HG02642 (cell line): ENCODE measurements around the gene RUSC1.
A peak's percentile ranks its signal among the peaks of the same experiment; 100 is the strongest.

Source experiments
- ATAC-seq: cut with Tn5 transposase; IDR thresholded peaks from one replicate; pipeline ENCODE4 v1.9.1; 2021; ENCODE audit warnings: mild to moderate bottlenecking; ENCODE audit not compliant: unreplicated experiment, poor library complexity

RUSC1 gene

DNA sequence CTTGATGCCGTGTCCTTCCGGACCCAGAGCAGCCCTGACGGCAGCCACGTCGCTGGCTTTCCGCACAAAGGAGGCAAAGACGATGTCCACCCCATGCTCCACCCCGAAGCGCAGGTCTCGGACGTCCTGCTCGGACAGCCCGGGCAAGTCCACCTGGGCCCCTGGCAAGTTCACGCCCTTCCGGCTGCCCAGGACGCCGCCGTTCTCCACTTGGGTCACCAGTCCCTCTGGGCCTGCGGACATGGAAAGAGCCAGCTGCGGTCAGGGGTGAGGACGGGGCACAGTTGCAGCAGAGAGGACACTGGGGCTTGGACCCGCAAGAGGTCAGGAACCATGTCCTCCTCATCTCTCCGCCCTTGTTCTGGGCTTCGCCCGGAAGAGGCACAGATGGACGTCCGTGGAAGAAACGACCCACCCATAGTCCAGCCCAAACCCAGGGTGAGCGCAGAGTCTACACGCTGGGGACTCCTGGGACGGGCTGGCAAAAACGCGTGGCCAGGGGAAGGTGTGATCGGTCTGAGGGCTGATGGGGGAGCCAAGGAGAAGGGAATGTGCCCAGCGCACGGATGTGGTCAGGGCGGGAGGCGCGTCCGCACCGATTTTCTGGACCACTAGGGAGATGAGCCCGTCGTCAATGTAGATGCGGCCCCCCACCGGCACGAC, 26.0 kb upstream of the RUSC1 start:
- ATAC-seq = no peak

DNA sequence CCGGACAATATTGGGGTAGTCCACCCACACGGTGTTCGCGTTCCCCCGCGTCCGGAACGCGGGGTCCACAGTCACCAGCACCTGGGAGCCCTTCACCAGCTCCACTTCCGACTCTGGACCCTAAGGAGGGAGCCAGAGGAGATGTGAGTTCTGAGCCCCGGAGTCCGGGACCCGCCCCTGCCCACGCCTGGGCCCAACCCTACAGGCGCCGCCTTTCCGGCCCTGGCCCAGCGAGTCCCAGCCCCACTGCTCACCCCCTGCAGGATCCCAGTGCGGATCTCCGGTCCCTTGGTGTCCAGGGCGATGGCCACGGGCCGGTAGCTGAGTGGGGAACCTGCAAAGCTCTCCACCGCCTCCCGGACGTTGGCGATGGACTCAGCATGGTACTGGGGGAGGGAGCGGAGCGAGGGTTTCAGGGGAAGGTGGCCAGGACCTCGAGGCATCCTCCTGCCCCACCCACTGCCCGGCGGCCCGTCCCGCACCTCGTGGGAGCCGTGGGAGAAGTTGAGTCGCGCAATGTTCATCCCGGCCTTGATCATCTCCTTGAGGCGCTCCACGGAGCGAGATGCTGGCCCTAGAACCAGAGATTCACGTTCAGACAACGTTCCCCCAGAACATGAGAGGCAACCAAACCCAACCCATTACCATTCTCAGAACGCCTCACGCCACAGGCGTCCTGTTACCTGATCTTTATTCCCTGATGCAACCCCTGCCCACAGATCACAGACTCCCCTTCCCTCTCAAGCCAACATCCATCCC, 25.3 kb upstream of the RUSC1 start:
- ATAC-seq = no peak

DNA sequence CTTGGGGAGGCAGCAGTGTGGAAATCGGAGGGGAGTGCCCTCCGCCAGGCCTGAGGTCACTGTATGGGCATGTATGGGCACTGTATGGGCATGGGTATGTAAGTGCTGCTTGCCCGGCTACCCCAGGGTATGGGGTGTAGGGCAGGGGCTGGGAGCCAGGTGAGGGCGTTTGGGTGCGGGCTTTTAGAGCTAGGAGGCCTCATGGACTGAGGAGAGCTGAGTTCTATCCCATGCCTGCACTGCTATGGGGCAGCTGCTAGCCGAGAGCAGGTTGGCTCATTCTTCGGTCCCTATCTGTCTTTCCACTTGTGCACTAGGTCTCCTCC, 24.8 kb upstream of the RUSC1 start:
- no peak for ATAC-seq

DNA sequence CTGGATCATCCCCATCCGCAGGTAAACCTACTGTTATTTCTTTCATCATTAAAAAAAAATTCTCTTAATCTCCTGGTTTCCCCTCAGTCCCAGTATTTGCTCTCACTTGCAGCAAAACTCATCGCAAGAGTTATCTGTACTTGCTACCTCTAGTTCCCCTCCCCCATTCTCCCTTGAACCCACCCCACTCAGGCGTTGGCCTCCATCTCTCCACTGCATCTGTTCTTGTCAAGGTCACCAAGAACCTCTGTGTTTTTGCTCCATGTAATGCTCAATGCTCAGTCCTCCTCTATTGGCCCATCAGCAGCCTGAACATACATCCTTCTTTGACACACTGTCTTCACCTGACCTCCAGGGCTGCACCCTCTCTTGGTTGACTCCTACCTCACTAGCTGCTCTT, 24.0 kb upstream of the RUSC1 start:
- ATAC-seq = no peak

DNA sequence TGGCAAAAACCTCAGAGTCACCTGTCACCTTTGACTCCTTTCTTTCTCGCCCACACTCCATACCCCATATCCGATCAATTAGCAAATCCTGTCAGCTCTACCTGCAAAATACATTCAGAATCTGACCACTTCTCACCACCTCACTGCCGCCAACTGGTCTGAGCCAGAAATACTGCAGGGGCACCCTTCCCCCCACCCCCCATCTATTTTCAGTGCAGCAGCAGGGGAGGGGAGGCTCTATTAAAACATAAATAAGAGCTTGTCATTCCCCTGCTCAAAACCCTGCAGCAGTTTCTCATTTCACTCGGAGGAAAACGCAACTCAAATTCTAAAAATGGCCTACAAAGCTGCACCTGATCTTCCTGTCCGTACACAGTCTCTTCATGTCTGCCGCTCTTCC, 23.3 kb upstream of the RUSC1 start:
- ATAC-seq = no peak

DNA sequence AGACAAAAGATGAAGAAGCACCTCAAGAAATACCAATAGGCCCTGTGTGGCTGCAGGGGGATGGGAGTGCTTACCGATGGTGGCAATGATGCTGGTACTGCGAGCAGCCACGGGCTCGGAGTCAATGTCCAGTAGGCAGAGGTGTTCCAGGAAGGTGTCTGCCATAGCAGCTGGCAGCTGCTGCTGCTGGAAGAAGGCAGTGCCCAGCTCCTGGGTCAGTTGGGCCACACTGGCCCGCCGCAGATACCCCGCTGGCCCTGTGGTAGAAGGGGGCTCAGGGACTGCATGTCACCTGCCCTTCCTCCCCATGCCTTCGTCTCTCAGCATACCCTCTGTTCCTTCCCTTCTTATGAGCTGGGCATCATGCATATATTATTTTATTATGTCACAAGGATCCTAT, 20.7 kb upstream of the RUSC1 start:
- ATAC-seq = no peak

DNA sequence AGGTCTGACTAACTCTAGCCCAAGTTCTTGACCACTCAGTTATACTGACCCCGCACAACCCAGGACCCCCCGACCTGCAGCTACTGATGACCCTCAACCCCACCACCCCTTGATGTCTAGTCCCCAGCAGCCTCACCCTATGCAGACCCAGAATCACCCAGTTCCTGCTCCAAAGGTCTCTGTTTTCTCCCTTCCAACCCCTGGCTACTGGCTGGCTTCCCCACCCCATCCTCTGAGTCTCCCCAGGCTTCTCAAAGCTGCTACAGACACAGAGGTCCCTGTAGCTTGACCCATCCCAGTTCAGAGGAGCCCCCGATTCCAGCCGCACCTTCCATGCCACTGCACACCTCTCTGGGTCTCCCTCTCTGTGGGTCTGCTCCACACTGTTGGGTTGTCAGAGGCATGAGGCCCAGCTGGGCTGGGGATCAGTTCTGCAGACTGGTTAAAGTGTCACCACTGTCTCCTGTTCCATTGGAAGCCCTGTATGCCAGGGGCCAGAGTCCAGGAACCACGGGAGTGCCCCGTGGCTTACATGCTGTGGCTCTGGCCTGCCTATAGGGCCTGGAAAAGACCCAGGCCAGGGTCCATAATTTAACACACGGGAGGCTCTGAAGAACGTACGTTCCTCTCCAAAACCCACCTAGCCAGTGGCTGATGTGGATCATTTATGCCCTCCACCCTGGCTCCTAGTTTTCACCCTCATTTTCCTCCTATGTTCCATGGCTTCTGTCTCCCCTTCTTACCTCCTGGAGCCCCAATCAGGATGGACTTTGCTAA, 20.0 kb upstream of the RUSC1 start:
- no peak for ATAC-seq

DNA sequence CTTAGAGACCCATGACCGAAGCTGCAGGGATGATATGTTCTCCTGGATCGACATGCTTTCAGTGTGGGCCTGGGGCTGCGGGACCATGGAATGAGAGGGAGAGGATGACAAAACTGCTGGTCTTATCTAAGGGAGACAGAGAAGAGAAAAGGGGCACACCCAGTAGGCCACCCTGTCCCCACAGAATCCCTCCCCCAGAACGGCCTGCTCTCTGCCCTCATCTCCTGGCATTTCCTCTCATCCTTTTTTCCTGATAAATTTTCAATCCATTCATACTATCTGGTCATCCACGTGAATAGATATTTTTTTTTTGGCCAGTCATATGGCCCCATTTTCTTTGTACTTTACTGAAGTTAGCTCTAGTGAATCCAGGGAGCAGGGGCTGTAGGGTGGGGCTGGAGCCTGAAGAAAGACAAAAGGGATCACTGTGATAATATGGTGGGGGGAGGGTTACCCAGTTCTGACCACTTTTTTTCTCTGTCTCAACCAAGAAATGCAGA, 19.3 kb upstream of the RUSC1 start, which contains the start of gene PKLR:
Gene PKLR (minus strand): TSS at position 97 of the 500 bp plus-strand sequence. CDS start 43 bp downstream, at position 54.
- no peak for ATAC-seq

DNA sequence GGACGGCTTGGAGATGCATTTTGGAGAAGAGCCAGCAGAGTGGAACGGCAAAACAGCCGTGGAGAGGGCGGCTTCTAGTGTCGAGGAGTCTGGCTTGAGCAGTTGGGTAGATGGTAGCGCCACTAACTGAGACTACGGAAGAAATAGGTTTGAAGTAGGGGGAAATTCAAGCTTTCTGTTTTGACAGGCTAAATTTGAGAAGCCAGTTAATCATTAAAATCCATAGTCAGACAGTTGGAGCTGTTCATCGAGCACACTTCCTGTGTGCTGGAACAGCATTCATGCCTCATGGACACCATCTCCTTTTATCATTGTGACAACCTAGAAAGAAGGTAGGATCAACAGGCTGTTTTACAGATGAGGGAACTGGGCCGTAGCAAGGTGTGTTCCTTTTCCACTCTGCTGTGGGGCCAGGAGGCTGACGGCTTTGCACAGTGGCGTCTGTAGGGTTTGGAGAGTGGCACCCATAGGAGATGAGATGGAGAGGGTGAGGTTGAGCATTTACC, 16.1 kb upstream of the RUSC1 start:
- no peak for ATAC-seq

DNA sequence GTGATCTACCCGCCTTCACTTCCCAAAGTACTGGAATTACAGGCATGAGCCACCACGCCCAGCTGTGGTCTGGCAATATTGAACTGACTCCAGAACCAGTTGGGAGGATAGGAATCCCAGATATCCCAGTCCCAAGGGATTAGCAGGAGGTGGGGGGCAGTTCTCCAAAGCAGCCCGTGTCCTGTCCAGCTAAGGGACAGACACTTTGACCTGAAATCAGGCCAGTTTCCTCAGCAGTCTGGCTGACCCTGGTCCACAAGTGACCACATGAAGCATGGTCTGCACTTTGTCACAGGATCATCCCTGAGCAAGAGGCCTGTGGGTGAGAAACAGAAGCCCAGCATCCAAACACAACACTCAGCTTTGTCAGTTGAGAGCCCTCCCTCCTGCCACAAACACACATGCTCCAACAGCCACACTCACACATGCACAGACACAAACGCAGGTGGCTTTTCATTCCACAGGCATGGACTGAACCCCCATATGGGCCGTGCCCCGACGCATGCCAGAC, 14.8 kb upstream of the RUSC1 start:
- no peak for ATAC-seq

DNA sequence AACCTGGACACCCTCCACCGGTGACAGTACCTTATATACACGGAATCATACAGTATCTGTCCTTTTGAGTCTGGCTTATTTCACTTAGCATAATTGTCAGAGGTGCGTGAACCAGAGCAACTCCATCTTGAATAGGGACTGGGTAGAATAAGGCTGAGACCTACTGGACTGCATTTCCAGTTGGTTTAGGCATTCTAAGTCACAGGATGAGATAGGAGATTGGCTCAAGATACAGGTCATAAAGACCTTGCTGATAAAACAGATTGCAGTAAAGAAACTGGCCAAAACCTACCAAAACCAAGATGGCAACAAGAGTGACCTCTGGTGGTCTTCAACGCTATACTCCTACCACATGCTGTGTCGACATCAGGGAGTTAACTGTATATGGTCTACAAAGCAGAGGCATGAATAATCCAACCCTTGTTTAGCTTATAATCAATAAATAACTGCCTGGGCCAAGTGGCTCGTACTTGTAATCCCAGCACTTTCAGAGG, 13.4 kb upstream of the RUSC1 start:
- ATAC-seq = no peak

DNA sequence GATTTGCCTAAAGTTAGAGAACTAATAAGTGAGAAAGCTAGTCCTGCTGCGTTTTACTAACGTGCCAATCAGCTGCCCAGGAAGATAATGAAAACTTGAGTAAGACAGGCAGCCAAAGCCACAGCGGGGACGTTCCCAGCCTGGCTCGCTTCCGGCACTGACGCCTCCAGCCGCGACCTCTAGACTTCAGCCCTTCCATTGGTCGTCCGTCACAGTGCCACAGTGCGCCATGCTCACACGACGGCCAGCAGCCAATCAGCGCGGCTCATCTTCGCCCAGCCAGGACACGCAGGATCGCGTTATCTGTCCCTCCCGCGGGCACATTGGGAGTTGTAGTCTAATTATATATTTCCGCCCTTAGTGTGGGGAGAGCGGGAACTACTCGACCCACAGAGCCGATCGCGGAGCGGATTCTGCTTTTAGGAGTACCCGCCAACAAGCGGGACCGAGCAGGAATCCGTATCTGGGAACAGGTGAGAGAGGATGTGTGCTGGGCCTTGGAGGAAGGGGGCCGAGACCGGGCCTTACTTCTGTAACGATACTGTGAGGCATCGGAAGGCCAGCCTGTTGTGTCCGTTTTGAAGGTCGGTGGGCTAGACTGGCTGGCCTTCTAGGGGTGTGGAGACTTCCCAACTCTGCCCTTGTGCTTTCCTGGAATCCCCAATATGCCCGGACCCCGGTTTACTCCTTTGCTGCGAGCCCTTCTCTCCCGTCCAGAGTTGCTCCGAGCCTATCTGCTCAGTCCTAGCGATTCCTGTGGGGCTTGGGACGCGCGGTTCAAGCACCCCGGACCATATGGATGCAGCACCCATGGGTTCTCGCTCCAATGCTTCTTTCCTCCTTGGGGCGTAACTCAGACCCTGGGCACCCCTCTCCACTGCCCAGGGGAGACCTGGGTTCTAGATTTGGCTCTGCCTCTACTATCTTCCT, 11.9 kb upstream of the RUSC1 start, which contains the start of gene FDPS:
Gene FDPS (plus strand): TSS at position 374 of the 930 bp plus-strand sequence. CDS start 924 bp downstream, outside the sequence.
- ATAC-seq = peak; percentile 95

DNA sequence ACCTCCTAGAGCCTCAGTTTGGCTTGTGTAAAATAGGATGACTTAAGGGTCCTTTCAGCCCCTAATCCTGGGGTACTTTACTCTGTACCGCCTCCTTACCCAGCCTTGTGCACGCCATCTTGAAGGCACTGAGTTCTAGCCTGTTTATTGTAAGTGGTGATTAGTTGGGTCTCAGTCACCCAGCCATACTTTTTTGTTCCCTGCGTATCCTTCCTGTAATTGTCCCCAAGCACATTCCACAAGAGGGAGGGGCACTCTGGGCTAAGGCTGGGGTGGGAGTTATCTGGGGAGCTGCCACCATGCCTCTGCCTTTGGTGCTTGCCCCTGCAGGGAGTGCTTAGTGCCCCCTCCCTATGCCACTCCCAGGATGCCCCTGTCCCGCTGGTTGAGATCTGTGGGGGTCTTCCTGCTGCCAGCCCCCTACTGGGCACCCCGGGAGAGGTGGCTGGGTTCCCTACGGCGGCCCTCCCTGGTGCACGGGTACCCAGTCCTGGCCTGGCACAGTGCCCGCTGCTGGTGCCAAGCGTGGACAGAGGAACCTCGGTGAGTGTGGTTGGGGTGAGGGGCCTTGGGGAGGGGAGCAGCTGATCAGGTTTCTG, 11.2 kb upstream of the RUSC1 start:
- ATAC-seq = no peak

DNA sequence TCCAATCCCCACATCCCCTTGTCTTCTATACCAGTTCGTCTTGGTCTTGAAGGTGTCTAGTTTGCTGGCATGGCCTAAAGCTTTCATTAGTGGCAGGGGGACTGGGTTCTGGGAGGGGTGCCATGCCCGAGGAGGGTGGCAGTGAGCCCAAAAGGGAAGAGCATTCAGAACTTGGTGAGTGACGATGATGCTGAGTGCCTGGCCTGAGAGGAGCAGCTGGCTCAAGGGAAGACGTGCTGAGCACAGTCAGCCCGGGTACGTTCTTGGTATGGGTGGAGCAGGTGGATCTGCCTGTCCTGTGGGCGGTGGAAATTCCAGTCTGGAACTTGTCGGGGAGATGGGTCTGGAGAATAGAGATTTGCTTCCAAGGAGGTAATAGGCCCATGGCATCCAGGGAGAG, 7.4 kb upstream of the RUSC1 start:
- ATAC-seq = no peak

DNA sequence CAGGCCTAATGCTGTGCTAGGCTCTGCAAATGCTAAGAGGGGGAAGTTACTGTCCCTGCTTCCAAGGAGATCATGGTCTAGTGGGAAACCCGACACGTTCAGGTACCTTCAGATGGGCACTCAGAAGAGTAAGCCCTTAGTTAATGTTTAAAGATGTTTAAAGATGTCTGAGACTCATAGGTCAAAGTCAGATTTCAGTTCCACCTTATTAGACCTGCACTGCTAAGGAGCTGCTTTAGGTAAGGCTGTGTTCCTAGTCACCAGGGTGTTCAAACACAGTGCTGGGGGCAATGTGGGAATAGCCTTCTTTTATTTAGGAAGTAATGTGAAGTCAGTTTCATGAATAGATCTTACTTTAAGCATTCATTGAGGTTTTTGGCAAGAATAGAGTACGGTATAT, 3.8 kb upstream of the RUSC1 start:
- ATAC-seq = no peak

DNA sequence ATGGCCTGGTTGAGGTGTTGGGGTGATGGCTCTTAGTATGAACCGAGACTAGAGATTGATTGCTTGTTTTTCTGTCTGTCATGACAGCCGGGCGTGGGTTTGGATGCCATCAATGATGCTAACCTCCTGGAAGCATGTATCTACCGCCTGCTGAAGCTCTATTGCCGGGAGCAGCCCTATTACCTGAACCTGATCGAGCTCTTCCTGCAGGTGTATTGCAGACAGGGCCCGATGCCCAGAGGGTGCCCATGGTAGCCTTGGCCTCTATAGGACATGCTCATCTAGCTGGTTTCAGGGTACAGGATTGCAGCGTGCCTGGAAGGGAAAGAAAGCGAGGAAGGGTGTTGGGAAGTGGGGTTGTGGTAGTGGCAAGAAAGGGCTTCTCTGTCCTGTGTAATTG, 2.6 kb upstream of the RUSC1 start:
- no peak for ATAC-seq

DNA sequence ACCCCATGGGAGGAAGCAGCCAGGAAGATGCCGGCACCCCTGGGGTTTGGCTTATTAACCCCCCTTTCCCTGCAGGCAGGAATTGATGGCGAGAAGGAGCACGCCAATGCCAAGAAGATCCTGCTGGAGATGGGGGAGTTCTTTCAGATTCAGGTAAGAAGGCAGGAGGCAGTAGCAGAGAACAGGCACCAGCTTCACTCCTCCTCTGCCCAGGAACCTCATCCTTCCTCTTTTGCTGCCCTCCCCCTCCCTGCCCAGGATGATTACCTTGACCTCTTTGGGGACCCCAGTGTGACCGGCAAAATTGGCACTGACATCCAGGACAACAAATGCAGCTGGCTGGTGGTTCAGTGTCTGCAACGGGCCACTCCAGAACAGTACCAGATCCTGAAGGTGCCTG, 1.2 kb upstream of the RUSC1 start:
- no peak for ATAC-seq

DNA sequence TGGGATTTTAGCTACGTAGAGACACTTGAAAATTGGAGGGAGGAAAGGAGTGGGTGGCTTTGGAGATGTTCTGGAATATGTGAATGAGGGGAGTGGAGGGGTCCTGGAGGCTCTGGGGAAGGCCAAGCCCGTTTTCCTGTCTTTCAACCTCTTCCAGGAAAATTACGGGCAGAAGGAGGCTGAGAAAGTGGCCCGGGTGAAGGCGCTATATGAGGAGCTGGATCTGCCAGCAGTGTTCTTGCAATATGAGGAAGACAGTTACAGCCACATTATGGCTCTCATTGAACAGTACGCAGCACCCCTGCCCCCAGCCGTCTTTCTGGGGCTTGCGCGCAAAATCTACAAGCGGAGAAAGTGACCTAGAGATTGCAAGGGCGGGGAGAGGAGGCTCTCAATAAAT, 442 bp upstream of the RUSC1 start:
- ATAC-seq = no peak
